H1 (cell line): ENCODE data around the gene HABP2. TPM values are rescaled to one million over a fixed set of nuclear protein-coding genes. Genes with fewer than 3 reads are reported as not detected.

Experiments
- CTCF ChIA-PET: fragments of 300-600 bp; sonication (Branson Sonifier 250); formaldehyde crosslinking; loops from one replicate; lab custom pipeline; 2021; ENCODE audit not compliant: partially characterized antibody; lab: Charles Lee
- POLR2A ChIA-PET: fragments of 300-600 bp; sonication (Branson Sonifier 250); formaldehyde crosslinking; loops from one replicate; lab custom pipeline; 2021; ENCODE audit warnings: inconsistent platforms; ENCODE audit not compliant: partially characterized antibody; lab: Charles Lee
- DNase-seq, 2 experiments: peaks; one replicate each; pipeline versions ENCODE4 v3.0.0 to v3.0.0-alpha.2; 2010 to 2022; ENCODE audit warnings: low spot score in 2 of 2, low read depth in 1 of 2, mixed read lengths in 1 of 2
- FAIRE-seq: peaks from 2 replicates; lab custom pipeline; 2011; peaks lifted over from hg19 to GRCh38; lab: Jason Lieb, UNC
- H2AFZ ChIP-seq: 2 replicates; pipeline ENCODE4 v1.8.1; 2012; ENCODE audit warnings: low read length, inconsistent platforms
- H2AK5ac ChIP-seq: 2 replicates; pipeline ENCODE4 v1.6.1; 2013; ENCODE audit warnings: low read depth, low read length
- H2BK120ac ChIP-seq: replicated peaks from 2 replicates; pipeline ENCODE3; 2013; ENCODE audit warnings: low read depth, low read length, inconsistent platforms
- H2BK12ac ChIP-seq: 2 replicates; pipeline ENCODE4 v1.6.1; 2013; ENCODE audit warnings: low read depth, low read length
- H2BK15ac ChIP-seq: 2 replicates; pipeline ENCODE4 v1.6.1; 2013; ENCODE audit warnings: low read length
- H2BK20ac ChIP-seq: 2 replicates; pipeline ENCODE4 v1.6.1; 2013; ENCODE audit warnings: low read length
- H2BK5ac ChIP-seq: 2 replicates; pipeline ENCODE4 v1.6.1; 2013; ENCODE audit warnings: low read depth, low read length
- H3K14ac ChIP-seq: 2 replicates; pipeline ENCODE4 v1.6.1; 2013; ENCODE audit warnings: inconsistent platforms; ENCODE audit not compliant: insufficient read length
- H3K18ac ChIP-seq: 2 replicates; pipeline ENCODE4 v1.6.1; 2013; ENCODE audit warnings: low read length; ENCODE audit errors: extremely low read depth
- H3K23ac ChIP-seq: 2 replicates; pipeline ENCODE4 v1.6.1; 2013; ENCODE audit warnings: inconsistent platforms; ENCODE audit not compliant: insufficient read length
- H3K23me2 ChIP-seq: 2 replicates; pipeline ENCODE4 v1.6.1; 2013; ENCODE audit warnings: low read depth, low read length
- H3K27ac ChIP-seq: 2 replicates; pipeline ENCODE4 v1.6.1; 2011; ENCODE audit warnings: low read depth, low read length, inconsistent platforms
- H3K27me3 ChIP-seq, 4 experiments: replicated peaks in 1 of 4; 1 replicate in 1 of 4; 2 replicates in 3 of 4; pipeline versions ENCODE4 v1.6.1 to v1.8.1; 2011 to 2013; ENCODE audit warnings: low read length in 3 of 4, mild to moderate bottlenecking in 3 of 4, inconsistent platforms in 2 of 4, mixed read lengths in 2 of 4, moderate library complexity in 1 of 4; ENCODE audit not compliant: control insufficient read depth in 3 of 4, insufficient read depth in 3 of 4; ENCODE audit errors: extremely low read depth in 1 of 4
- H3K36me3 ChIP-seq, 4 experiments: 2 replicates each; pipeline versions ENCODE4 v1.6.1 to v1.8.1; 2011 to 2013; ENCODE audit warnings: mild to moderate bottlenecking in 4 of 4, low read length in 3 of 4, moderate library complexity in 2 of 4, control low read depth in 1 of 4, inconsistent platforms in 1 of 4; ENCODE audit not compliant: insufficient read depth in 4 of 4, control insufficient read depth in 2 of 4
- H3K4ac ChIP-seq: replicated peaks from 2 replicates; pipeline ENCODE3; 2013; ENCODE audit warnings: low read length, low read depth, mixed read lengths, inconsistent platforms; ENCODE audit not compliant: insufficient read length
- H3K4me1 ChIP-seq, 4 experiments: replicated peaks in 1 of 4; 1 replicate in 1 of 4; 2 replicates in 3 of 4; pipeline versions ENCODE4 v1.6.1 to v1.8.1; 2011 to 2013; ENCODE audit warnings: low read length in 3 of 4, inconsistent platforms in 2 of 4, mixed read lengths in 1 of 4; ENCODE audit not compliant: insufficient read depth in 4 of 4, control insufficient read depth in 3 of 4
- H3K4me2 ChIP-seq, 2 experiments: 2 replicates each; pipeline versions ENCODE4 v1.6.1 to v1.8.1; 2011 to 2013; ENCODE audit warnings: low read depth in 2 of 2, low read length in 2 of 2, control low read depth in 1 of 2, inconsistent platforms in 1 of 2, mild to moderate bottlenecking in 1 of 2; ENCODE audit not compliant: insufficient read depth in 1 of 2
- H3K4me3 ChIP-seq, 4 experiments: fragments of 200-600, 300-600 bp in 1 of 4; sonication (generic), shearing (Covaris generic), sonication (Bioruptor Twin) in 1 of 4; 2 replicates each; pipeline versions ENCODE4 v1.5.1 to v1.8.1; 2011 to 2016; ENCODE audit warnings: low read length in 4 of 4, low read depth in 3 of 4, control low read depth in 2 of 4, inconsistent platforms in 2 of 4, mild to moderate bottlenecking in 2 of 4, mixed read lengths in 1 of 4, moderate library complexity in 1 of 4; ENCODE audit not compliant: insufficient read depth in 2 of 4; ENCODE audit errors: extremely low read depth in 1 of 4
- H3K56ac ChIP-seq: replicated peaks from 2 replicates; pipeline ENCODE3; 2013; ENCODE audit warnings: low read depth, mild to moderate bottlenecking, mixed read lengths, low read length, inconsistent platforms; ENCODE audit not compliant: insufficient read length
- H3K79me1 ChIP-seq: 2 replicates; pipeline ENCODE4 v1.6.1; 2013; ENCODE audit warnings: low read depth, low read length, control low read depth
- H3K79me2 ChIP-seq, 2 experiments: 2 replicates each; pipeline versions ENCODE4 v1.6.1 to v1.8.1; 2012 to 2013; ENCODE audit warnings: low read length in 2 of 2, mild to moderate bottlenecking in 2 of 2, inconsistent platforms in 1 of 2; ENCODE audit not compliant: insufficient read depth in 2 of 2, control insufficient read depth in 1 of 2
- H3K9ac ChIP-seq, 4 experiments: replicated peaks in 1 of 4; 1 replicate in 1 of 4; 2 replicates in 3 of 4; pipeline versions ENCODE4 v1.6.1 to v1.8.1; 2011 to 2013; ENCODE audit warnings: low read depth in 3 of 4, low read length in 3 of 4, control low read depth in 2 of 4, mild to moderate bottlenecking in 2 of 4, moderate library complexity in 2 of 4, inconsistent platforms in 1 of 4; ENCODE audit errors: extremely low read depth in 1 of 4
- H3K9me3 ChIP-seq, 2 experiments: 2 replicates each; pipeline versions ENCODE4 v1.6.1 to v1.8.1; 2012 to 2013; ENCODE audit warnings: mild to moderate bottlenecking in 2 of 2, moderate library complexity in 2 of 2, control low read depth in 1 of 2, inconsistent platforms in 1 of 2, low read depth in 1 of 2, low read length in 1 of 2, mixed read lengths in 1 of 2; ENCODE audit not compliant: insufficient read depth in 2 of 2
- H4K20me1 ChIP-seq, 2 experiments: replicated peaks in 1 of 2; 2 replicates each; pipeline versions ENCODE3 to v1.8.1; 2011 to 2013; ENCODE audit warnings: inconsistent platforms in 2 of 2, low read length in 2 of 2, mild to moderate bottlenecking in 1 of 2; ENCODE audit not compliant: insufficient read depth in 2 of 2, control insufficient read depth in 1 of 2
- H4K5ac ChIP-seq: 2 replicates; pipeline ENCODE4 v1.6.1; 2013; ENCODE audit warnings: low read length, low read depth, mixed read lengths, inconsistent platforms; ENCODE audit not compliant: insufficient read length
- H4K8ac ChIP-seq: 2 replicates; pipeline ENCODE4 v1.8.0; 2013; ENCODE audit warnings: mild to moderate bottlenecking, moderate library complexity, low read length, inconsistent platforms; ENCODE audit not compliant: insufficient read depth; ENCODE audit errors: extremely low read depth
- H4K91ac ChIP-seq: replicated peaks from 2 replicates; pipeline ENCODE3; 2013; ENCODE audit warnings: low read length, mixed read lengths, inconsistent platforms; ENCODE audit not compliant: insufficient read length
- CBX5 ChIP-seq: fragments of 300-800, 300-1000 bp; sonication (generic); IDR thresholded peaks from 2 replicates; pipeline ENCODE4 v1.7.1; 2016; ENCODE audit warnings: antibody characterized with exemption, low read length, low read depth
- CHD1 ChIP-seq: IDR thresholded peaks from 2 replicates; pipeline ENCODE4 v1.6.1; 2012; ENCODE audit warnings: low read depth, low read length, improper control_type of control experiment
- CREB1 ChIP-seq: IDR thresholded peaks from 2 replicates; pipeline ENCODE4 v1.6.1; 2012; ENCODE audit warnings: inconsistent platforms
- FOSL1 ChIP-seq: IDR thresholded peaks from 2 replicates; pipeline ENCODE4 v1.6.1; 2011; ENCODE audit warnings: mild to moderate bottlenecking, low read depth, low read length, moderate library complexity; ENCODE audit not compliant: insufficient read depth
- GTF2F1 ChIP-seq: IDR thresholded peaks from 2 replicates; pipeline ENCODE4 v1.6.1; 2012; ENCODE audit warnings: low read depth, low read length, improper control_type of control experiment, borderline replicate concordance
- KDM4A ChIP-seq: IDR thresholded peaks from one replicate; pipeline ENCODE4 v1.7.1; 2012; ENCODE audit warnings: low read depth, mild to moderate bottlenecking, moderate library complexity, low read length, inconsistent platforms; ENCODE audit not compliant: severe bottlenecking
- MAFK ChIP-seq: IDR thresholded peaks from 2 replicates; pipeline ENCODE4 v1.6.1; 2012; ENCODE audit warnings: low read depth, mild to moderate bottlenecking, improper control_type of control experiment, low read length
- POLR2A ChIP-seq, 2 experiments: IDR thresholded peaks; 1 replicate in 1 of 2; 2 replicates in 1 of 2; pipeline ENCODE4 v1.6.1; 2011; ENCODE audit warnings: low read depth in 2 of 2, low read length in 2 of 2, mild to moderate bottlenecking in 2 of 2; ENCODE audit errors: control extremely low read depth in 1 of 2
- RNF2 ChIP-seq: fragments of 200-900, 300-1000 bp; sonication (generic); IDR thresholded peaks from 2 replicates; pipeline ENCODE4 v1.7.1; 2016; ENCODE audit warnings: borderline replicate concordance, low read depth, mild to moderate bottlenecking, antibody characterized with exemption, low read length; ENCODE audit not compliant: poor library complexity, severe bottlenecking; ENCODE audit errors: missing control alignments
- SAP30 ChIP-seq: fragments of 300-600 bp; sonication (generic); IDR thresholded peaks from 2 replicates; pipeline ENCODE4 v1.7.1; 2012; ENCODE audit warnings: low read length, moderate library complexity, mild to moderate bottlenecking, inconsistent platforms; ENCODE audit not compliant: insufficient read depth, insufficient replicate concordance
- SIN3A ChIP-seq, 2 experiments: IDR thresholded peaks in 1 of 2; conservative IDR thresholded peaks in 1 of 2; 2 replicates each; pipeline ENCODE4 v1.6.1; 2011 to 2012; ENCODE audit warnings: low read length in 2 of 2, improper control_type of control experiment in 1 of 2, low read depth in 1 of 2, mild to moderate bottlenecking in 1 of 2
- SP4 ChIP-seq: IDR thresholded peaks from 2 replicates; pipeline ENCODE4 v1.6.1; 2012; ENCODE audit warnings: low read length, inconsistent platforms
- SUZ12 ChIP-seq: fragments of 200-600 bp; sonication (generic); IDR thresholded peaks from 2 replicates; pipeline ENCODE4 v1.6.1; 2012; ENCODE audit warnings: mild to moderate bottlenecking, inconsistent platforms, low read length, moderate library complexity, mixed read lengths
- TAF1 ChIP-seq: IDR thresholded peaks from 2 replicates; pipeline ENCODE4 v1.6.1; 2011; ENCODE audit warnings: mild to moderate bottlenecking, low read depth, low read length
- TCF12 ChIP-seq: IDR thresholded peaks from 2 replicates; pipeline ENCODE4 v1.6.1; 2011; ENCODE audit warnings: low read depth, mild to moderate bottlenecking, low read length
- WGBS, 2 experiments: shearing (Covaris generic) in 1 of 2; methylation state at CpG; one replicate each; pipeline versions ENCODE4 v1.1.6 to v1.1.7; 2013 to 2015; ENCODE audit warnings: low lambda C conversion rate in 2 of 2, mixed read lengths in 2 of 2, inconsistent platforms in 1 of 2, low coverage in 1 of 2, missing lambda C conversion rate in 1 of 2; ENCODE audit not compliant: insufficient replicate concordance in 2 of 2, insufficient coverage in 1 of 2, insufficient read length in 1 of 2; ENCODE audit errors: extremely low coverage in 1 of 2, missing lambda C conversion rate in 1 of 2; 5-methylcytosine and 5-hydroxymethylcytosine counted together
- polyA plus RNA-seq, 7 experiments: library from polyadenylated mRNA; depleted of rRNA in 3 of 7; stranded (reverse) in 5 of 7; unstranded in 2 of 7; fragments of >200 nt in 5 of 7; fragments of 200-250 nt in 2 of 7; gene quantifications; 1 replicate in 5 of 7; 2 replicates in 1 of 7; 4 replicates in 1 of 7; pipeline versions ENCODE4 v1.2.1 to v1.2.3, GENCODE V29; 2011 to 2013; ENCODE audit warnings: missing spikeins in 2 of 7, mixed read lengths in 2 of 7
- total RNA-seq: library from RNA; stranded (reverse); fragmentation: NEBNext Ultra II Directional; extraction: Animal tissue kit (Norgen Biotek cat#: 25700); gene quantifications from 2 replicates; pipeline ENCODE4 v1.2.1, GENCODE V29; 2021

Gene HABP2
- total and polyA plus RNA-seq, 2 of the 8 experiments (the other 6 are each of a cell fraction or from before 2014, with no cell fraction given): not detected

- H3K9ac ChIP-seq: no peak overlapping the region
- no peak for DNase-seq
- CTCF ChIA-PET: interaction anchor here (0.6 to 5.8 kb wide), 10 partner anchors 7 to 452 kb away, joined by 3 to 21 read pairs (median 4); no protein-coding TSS in a partner anchor
- no peak overlapping the region for H4K8ac ChIP-seq
- 85% methylated on average over 3 of the region's 3 CpGs; no CpG with 5 or more reads in 1 of the 2 experiments for WGBS, 2 experiments
- H3K9me3 ChIP-seq: no peaks in the 10 kb centered on the region
- H3K79me2 ChIP-seq: no peaks in the 10 kb centered on the region
- no peak overlapping the region for H2AK5ac ChIP-seq
- no peak overlapping the region for H2BK12ac ChIP-seq
- no peaks in the 10 kb centered on the region; a peak in 1 of 7 replicates for H3K27me3 ChIP-seq
- H3K4me3 ChIP-seq: no peak overlapping the region
- no peak overlapping the region for H2AFZ ChIP-seq
- H3K23ac ChIP-seq: no peak overlapping the region
- no peak overlapping the region for H3K56ac ChIP-seq
- no peak overlapping the region for H2BK120ac ChIP-seq
- FAIRE-seq: no peak
- POLR2A ChIA-PET: no interaction called here
- no peak overlapping the region for H2BK15ac ChIP-seq
- no peak overlapping the region for H3K18ac ChIP-seq
- no peak overlapping the region for H3K4ac ChIP-seq
- H3K23me2 ChIP-seq: no peaks in the 10 kb centered on the region
- no peaks in the 10 kb centered on the region for H3K4me1 ChIP-seq
- no peak overlapping the region for H3K4me2 ChIP-seq
- no peak overlapping the region for H2BK20ac ChIP-seq
- H3K79me1 ChIP-seq: no peaks in the 10 kb centered on the region
- H4K91ac ChIP-seq: no peak overlapping the region
- H3K14ac ChIP-seq: no peak overlapping the region
- no peak overlapping the region for H2BK5ac ChIP-seq
- no peak overlapping the region for H4K5ac ChIP-seq
- no peaks in the 10 kb centered on the region for H4K20me1 ChIP-seq
- no peaks in the 10 kb centered on the region for H3K36me3 ChIP-seq
- H3K27ac ChIP-seq: no peak overlapping the region
- no peak for TF ChIP-seq GTF2F1
- no peak for TF ChIP-seq POLR2A (IDR thresholded peaks at IDR 0.05; ENCODE audit: control extremely low read depth in 1 of 2, low read depth in 2 of 2, low read length in 2 of 2)
- TF ChIP-seq SUZ12: no peak
- TF ChIP-seq FOSL1: no peak
- TF ChIP-seq TCF12: no peak
- TF ChIP-seq TAF1: no peak
- TF ChIP-seq SAP30: no peak
- no peak for TF ChIP-seq CHD1
- no peak for TF ChIP-seq KDM4A
- TF ChIP-seq CBX5: no peak
- TF ChIP-seq MAFK: no peak
- no peak for TF ChIP-seq RNF2
- no peak for TF ChIP-seq CREB1
- TF ChIP-seq SIN3A (conservative IDR thresholded peaks at IDR 0.05 in 1 of 2, IDR thresholded peaks at IDR 0.05 in 1 of 2; ENCODE audit: low read depth in 1 of 2, low read length in 2 of 2): no peak
- TF ChIP-seq SP4: no peak
Measured at GRCh38 chr10:113518415-113518814, 34.4 kb upstream of the HABP2 start.
